ENCODE measurements around the gene TAF7L.

The TAF7L gene

DNA sequence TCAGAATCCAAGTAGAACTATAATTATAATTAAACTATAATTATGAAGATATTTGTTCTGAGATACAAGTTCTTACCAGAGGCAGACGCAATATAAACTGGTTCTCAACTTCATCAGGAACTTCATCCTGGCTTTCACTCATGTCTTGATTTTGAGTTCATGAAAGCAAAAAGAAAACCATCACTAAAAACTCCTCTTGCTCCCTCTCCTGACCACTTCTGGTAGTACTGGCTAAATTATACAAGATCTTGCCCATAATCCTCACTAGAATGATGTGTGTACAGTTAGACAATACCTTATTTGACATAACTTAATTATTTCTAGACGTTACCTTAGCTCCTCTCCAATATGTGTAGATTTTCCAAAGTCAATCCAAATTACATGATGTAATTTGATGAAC is 3.7 kb downstream of the TAF7L start:
- TF ChIP-seq RAD21 (IDR thresholded peaks at IDR 0.05; ENCODE audit: low read depth) (peak; percentile 53), TEAD4 (IDR thresholded peaks at IDR 0.05) (no peak)

DNA sequence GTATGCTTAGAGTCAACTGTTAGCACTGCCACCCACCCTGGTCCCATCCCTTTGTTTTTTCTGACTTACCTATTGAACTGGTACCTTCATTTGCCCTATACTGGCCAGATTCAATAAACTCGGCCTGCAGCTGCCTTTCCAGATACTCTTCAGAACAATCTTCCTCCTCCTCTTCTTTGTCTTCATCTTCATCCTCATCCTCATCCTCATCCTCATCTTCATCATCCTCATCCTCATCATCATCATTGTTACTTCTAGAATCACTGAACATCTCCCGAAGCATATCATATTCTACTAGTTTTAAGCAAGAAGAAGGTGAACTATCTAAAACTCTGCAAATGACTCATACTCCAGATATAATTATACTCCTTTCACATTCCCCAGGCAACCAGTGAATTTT is 14.9 kb downstream of the TAF7L start:
- no peak for TF ChIP-seq EP300 (IDR thresholded peaks at IDR 0.05; ENCODE audit: borderline replicate concordance)
- no peak for TF ChIP-seq YY1 (IDR thresholded peaks at IDR 0.05; ENCODE audit: low read depth)
- TF ChIP-seq RAD21 (IDR thresholded peaks at IDR 0.05; ENCODE audit: low read depth): no peak
- TF ChIP-seq ZBTB7A (IDR thresholded peaks at IDR 0.05; ENCODE audit: low read depth): no peak
- TF ChIP-seq, protein P1, sequence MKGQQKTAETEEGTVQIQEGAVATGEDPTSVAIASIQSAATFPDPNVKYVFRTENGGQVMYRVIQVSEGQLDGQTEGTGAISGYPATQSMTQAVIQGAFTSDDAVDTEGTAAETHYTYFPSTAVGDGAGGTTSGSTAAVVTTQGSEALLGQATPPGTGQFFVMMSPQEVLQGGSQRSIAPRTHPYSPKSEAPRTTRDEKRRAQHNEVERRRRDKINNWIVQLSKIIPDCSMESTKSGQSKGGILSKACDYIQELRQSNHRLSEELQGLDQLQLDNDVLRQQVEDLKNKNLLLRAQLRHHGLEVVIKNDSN (IDR thresholded peaks at IDR 0.05): no peak
- TF ChIP-seq CREB1 (IDR thresholded peaks at IDR 0.05; ENCODE audit: low read depth): no peak
- no peak for TF ChIP-seq NFIC (IDR thresholded peaks at IDR 0.05)

DNA sequence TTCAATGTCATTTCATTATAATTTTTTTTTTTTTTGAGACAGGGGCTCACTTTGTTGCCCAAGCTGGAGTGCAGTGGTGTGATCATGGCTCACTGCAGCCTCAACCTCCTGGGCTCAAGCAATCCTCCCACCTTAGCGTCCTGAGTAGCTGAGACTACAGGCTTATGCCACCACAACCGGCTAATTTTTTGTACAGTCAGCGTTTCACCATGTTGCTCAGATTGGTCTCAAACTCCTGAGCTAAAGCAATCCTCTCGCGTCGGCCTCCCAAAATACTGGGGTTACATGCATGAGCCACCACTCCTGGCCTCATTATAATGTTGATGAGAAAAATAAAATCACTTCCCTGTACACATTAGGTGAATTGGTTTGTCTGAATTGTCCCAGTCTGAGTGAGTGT is 16.9 kb downstream of the TAF7L start:
- TF ChIP-seq TAF1 (IDR thresholded peaks at IDR 0.05; ENCODE audit: low read depth) (no peak), EGR1 (IDR thresholded peaks at IDR 0.05) (no peak), FOXM1 (IDR thresholded peaks at IDR 0.05; ENCODE audit: borderline replicate concordance, low read depth) (no peak), YY1 (IDR thresholded peaks at IDR 0.05; ENCODE audit: low read depth) (no peak), CREB1 (IDR thresholded peaks at IDR 0.05; ENCODE audit: low read depth) (no peak)
- TF ChIP-seq, protein P1 (IDR thresholded peaks at IDR 0.05): no peak
- TF ChIP-seq, protein P2, sequence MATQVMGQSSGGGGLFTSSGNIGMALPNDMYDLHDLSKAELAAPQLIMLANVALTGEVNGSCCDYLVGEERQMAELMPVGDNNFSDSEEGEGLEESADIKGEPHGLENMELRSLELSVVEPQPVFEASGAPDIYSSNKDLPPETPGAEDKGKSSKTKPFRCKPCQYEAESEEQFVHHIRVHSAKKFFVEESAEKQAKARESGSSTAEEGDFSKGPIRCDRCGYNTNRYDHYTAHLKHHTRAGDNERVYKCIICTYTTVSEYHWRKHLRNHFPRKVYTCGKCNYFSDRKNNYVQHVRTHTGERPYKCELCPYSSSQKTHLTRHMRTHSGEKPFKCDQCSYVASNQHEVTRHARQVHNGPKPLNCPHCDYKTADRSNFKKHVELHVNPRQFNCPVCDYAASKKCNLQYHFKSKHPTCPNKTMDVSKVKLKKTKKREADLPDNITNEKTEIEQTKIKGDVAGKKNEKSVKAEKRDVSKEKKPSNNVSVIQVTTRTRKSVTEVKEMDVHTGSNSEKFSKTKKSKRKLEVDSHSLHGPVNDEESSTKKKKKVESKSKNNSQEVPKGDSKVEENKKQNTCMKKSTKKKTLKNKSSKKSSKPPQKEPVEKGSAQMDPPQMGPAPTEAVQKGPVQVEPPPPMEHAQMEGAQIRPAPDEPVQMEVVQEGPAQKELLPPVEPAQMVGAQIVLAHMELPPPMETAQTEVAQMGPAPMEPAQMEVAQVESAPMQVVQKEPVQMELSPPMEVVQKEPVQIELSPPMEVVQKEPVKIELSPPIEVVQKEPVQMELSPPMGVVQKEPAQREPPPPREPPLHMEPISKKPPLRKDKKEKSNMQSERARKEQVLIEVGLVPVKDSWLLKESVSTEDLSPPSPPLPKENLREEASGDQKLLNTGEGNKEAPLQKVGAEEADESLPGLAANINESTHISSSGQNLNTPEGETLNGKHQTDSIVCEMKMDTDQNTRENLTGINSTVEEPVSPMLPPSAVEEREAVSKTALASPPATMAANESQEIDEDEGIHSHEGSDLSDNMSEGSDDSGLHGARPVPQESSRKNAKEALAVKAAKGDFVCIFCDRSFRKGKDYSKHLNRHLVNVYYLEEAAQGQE (IDR thresholded peaks at IDR 0.05; ENCODE audit: low read depth): no peak

DNA sequence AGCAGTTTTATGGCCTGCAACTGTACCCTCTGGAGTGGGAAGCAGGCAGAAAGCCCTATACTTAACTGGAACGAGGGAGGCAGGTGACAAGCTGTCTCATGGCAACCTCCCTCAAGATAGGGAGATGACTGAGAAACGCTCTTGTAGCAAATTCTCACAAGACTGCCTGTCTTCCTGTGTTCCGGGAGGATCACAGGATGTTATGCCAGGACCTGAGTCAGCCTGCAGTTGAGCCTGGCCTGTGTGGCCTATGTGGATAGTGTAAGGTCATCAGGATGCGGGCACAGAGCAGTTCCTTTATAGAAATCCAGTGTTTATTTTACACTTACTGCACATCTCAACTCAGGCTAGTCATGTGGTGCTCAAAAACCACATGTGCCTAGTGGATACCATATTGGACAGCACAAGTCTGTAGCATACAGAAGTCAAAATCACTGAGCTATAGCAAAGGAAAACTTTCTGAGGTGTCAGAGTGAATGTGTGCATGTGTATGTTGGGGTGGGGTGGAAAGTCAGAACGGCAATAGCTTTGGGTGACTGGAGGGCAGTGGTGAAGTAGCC is 25.2 kb downstream of the TAF7L start:
- TF ChIP-seq TAF1 (IDR thresholded peaks at IDR 0.05; ENCODE audit: low read depth): no peak

DNA sequence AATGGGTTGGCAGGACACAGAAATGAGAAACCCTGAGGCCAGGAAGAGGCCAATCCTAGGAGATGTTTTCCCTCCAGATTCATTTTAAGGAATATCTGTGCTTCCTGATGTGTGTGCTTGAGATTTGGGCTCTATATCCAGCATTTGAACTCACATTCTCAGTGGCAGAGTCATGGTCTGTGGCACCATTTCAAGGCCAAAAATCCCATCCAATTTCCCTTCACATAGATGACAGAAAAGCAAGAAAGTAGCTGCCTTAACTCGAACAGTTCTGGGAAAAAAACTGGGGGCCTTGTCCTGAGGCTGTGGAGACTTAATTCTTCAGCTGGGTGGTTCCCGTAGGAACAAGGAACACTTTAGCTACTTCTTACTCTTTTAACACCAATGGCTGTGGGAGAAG is 27.4 kb downstream of the TAF7L start:
- TF ChIP-seq CEBPB (IDR thresholded peaks at IDR 0.05) (no peak), EGR1 (IDR thresholded peaks at IDR 0.05) (no peak), EP300 (IDR thresholded peaks at IDR 0.05; ENCODE audit: borderline replicate concordance) (no peak), ZBTB7A (IDR thresholded peaks at IDR 0.05; ENCODE audit: low read depth) (no peak), NFIC (IDR thresholded peaks at IDR 0.05) (no peak), YY1 (IDR thresholded peaks at IDR 0.05; ENCODE audit: low read depth) (no peak)
- TF ChIP-seq, protein P2 (IDR thresholded peaks at IDR 0.05; ENCODE audit: low read depth): no peak
- TF ChIP-seq, protein P3, sequence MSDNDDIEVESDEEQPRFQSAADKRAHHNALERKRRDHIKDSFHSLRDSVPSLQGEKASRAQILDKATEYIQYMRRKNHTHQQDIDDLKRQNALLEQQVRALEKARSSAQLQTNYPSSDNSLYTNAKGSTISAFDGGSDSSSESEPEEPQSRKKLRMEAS (IDR thresholded peaks at IDR 0.05): no peak

DNA sequence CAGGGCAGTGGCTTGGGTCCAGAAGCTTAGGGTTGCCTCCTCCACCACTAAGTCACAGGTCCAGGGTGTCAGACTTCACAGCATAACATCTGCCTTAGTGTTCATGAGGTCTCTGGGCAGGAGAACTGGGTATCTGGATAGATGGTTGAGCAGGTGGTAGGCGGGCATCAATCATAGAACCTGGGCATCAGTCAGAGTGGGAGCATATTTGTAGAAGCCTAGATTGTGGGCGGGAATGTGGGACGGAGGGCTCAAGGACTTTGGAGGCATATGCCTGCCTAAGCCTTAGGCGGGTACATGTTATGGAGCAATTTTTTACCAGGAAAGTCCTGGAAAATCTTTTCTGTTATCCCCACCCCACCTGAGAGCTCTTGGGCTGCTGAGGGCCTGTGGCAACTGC is 28.5 kb downstream of the TAF7L start:
- TF ChIP-seq, protein P1 (IDR thresholded peaks at IDR 0.05): no peak
- no peak for TF ChIP-seq NFIC (IDR thresholded peaks at IDR 0.05)
- no peak for TF ChIP-seq TCF12 (IDR thresholded peaks at IDR 0.05; ENCODE audit: low read depth)
- no peak for TF ChIP-seq TAF1 (IDR thresholded peaks at IDR 0.05; ENCODE audit: low read depth)
- TF ChIP-seq, protein P3 (IDR thresholded peaks at IDR 0.05): no peak
- no peak for TF ChIP-seq EP300 (IDR thresholded peaks at IDR 0.05; ENCODE audit: borderline replicate concordance)
- TF ChIP-seq TEAD4 (IDR thresholded peaks at IDR 0.05): no peak
- no peak for TF ChIP-seq ZBTB7A (IDR thresholded peaks at IDR 0.05; ENCODE audit: low read depth)
- TF ChIP-seq, protein P2 (IDR thresholded peaks at IDR 0.05; ENCODE audit: low read depth): no peak
- TF ChIP-seq RAD21 (IDR thresholded peaks at IDR 0.05; ENCODE audit: low read depth): no peak
- no peak for TF ChIP-seq FOXM1 (IDR thresholded peaks at IDR 0.05; ENCODE audit: borderline replicate concordance, low read depth)
- no peak for TF ChIP-seq CEBPB (IDR thresholded peaks at IDR 0.05)
